Measurements from ENCODE around the gene ATP1B3.

The ATP1B3 gene

GRCh38 chr3:141942006-141942405 lies 65.6 kb downstream of the ATP1B3 start:
- no peak for DNase-seq (ENCODE audit: low read depth)
- no peak for TF ChIP-seq CTCF (conservative IDR thresholded peaks at IDR 0.05; ENCODE audit: low read length)

DNA sequence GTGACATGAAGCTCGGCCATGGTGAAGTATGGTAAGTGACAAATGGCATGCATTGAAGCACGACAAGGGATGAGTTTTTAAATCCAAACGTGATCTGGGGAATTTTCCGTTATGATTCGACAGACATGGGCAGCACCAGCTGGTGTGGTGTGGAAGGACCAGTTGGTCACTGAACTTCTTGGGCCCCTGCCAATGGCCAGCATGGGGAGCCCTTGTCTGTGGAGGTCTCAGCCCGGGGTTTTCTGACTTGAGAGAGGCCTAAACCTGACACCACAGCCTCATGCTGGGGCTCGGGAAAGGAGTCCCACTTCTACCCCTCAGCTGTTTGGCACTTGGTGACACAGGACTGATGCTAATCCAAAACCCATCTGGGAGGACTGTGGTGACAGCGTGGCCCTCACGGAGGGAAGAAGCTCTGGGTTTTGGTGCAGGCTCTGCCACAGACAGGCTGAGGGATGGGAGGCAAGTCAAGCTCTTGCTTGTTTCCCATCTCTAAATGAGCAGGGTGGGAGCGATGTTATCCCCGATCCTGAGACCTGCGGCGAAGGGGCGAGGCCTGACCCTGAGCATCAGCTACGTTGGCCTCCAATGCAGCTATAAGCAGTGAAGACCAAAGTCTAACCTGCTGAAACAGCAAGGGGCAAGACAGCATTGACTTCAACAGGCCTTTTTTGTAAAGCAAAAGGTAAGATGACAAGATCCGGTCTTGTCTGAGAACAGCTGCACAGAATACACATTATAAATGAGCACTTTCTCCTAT lies 69.5 kb downstream of the ATP1B3 start:
- DNase-seq (ENCODE audit: low read depth) = no peak
- TF ChIP-seq CTCF (conservative IDR thresholded peaks at IDR 0.05; ENCODE audit: low read length) = no peak

More at GRCh38 chr3:141942006-141942405, 65.6 kb downstream of the ATP1B3 start:
- no peak overlapping the region for H3K4me3 ChIP-seq (ENCODE audit: low read length)

DNA sequence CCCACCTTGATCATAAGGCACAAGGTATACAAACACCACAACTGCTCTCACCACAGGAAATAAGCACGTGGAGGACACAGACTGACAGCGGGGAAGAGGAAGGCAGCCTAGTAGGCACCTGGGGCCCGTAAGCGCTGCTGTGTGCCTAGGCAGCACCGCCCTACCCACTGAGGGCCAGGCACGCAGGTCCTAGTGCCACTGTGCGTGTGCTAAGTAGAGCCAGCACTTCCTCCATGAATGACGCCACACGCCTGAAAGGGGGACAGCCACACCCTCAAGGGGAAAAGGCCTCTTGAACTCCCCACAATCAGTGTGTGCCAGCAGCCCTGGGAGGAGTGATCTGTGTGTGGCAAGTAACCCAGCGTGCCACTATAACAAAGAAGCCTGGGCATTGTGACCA lies 73.0 kb downstream of the ATP1B3 start:
- no peak for DNase-seq (ENCODE audit: low read depth)
- TF ChIP-seq CTCF (conservative IDR thresholded peaks at IDR 0.05; ENCODE audit: low read length) = no peak
- no peak overlapping the region for H3K4me3 ChIP-seq (ENCODE audit: low read length)

More for the DNA sequence above, 69.5 kb downstream of the ATP1B3 start:
- H3K4me3 ChIP-seq (ENCODE audit: low read length) = no peak overlapping the region

DNA sequence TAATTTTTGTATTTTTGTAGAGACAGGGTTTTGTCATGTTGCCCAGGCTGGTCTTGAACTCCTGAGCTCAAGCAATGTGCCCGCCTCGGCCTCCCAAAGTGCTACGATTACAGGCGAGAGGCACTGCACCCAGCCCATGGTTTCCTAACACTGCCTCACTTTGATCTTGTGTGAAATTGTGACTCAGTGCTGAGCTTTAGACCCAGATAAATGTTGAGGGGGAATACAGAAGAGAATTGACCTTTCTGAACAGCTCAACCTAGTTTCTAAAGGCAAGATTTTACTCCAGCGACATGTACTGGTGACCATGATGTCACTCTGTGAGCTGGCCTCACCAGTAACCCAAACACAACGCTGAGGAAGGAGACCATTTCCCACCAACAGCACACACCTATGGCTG lies 73.5 kb downstream of the ATP1B3 start:
- no peak for TF ChIP-seq CTCF (conservative IDR thresholded peaks at IDR 0.05; ENCODE audit: low read length)
- no peak overlapping the region for H3K4me3 ChIP-seq (ENCODE audit: low read length)
- DNase-seq (ENCODE audit: low read depth) = no peak

DNA sequence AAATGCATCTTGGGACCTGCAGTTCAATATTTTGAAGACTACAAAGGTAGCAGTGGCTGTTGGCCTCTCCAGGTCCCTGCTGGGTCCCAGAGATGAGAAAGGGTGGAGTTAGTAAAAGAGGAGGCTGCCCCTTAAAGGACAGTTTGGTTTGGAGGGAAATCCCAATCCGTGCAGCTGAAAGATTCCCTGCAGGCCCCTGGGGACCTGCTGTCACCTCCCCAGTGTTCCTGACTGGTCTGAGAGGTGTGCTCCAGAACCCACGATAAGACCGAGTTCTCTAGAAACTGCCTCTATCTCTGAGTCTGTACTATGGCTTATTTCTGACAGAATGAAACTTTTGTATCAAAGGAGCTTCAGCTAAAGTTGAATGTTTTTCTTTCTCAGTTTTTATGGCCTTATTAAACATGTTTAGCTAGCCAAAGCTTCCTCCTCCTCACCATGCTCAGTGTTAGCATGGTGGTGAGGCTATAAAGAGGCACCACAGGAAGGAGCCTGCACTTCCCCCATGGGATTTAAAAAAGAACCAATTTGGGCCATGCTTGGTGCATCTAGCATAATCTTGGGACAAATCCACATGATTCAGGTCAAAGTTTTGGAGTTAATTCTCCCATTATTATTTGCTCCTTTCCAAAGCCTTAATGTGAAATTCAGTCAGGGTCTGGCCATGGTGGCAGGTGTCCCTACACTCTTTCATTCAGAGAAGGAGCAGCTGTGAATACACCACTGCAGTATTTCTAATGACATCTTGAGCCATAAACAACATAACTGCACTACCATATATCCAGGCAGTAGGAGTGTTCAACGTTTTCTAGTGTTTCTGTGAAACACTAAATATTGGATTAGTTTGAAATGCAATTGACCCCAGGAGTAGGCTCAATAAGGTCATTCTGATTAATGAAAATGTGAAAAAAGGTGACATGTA lies 74.4 kb downstream of the ATP1B3 start:
- no peak for TF ChIP-seq CTCF (conservative IDR thresholded peaks at IDR 0.05; ENCODE audit: low read length)
- H3K4me3 ChIP-seq (ENCODE audit: low read length) = no peak overlapping the region
- DNase-seq (ENCODE audit: low read depth) = no peak

DNA sequence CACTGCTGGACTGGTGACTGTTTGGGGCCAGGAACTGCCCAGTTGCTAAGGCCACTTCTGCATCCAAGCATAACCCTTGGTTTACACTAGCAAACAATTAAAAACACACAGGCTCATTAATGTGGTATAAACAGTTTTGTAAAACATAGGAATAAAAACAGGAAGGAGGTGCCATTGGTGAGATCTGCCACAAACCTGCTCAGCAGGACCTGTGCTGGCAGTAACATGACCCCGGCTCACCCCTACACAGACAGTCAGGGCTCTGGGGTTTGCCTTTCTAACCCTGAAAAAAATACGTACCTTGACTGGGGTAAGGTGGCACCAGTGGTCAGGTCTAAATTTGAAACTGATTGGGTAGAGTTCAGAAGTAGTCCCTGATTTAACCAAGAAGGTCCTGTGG lies 76.2 kb downstream of the ATP1B3 start:
- no peak for TF ChIP-seq CTCF (conservative IDR thresholded peaks at IDR 0.05; ENCODE audit: low read length)
- no peak overlapping the region for H3K4me3 ChIP-seq (ENCODE audit: low read length)
- DNase-seq (ENCODE audit: low read depth) = no peak

Data from AG10803 (cell line).